Sciatic nerve (tissue), 2 donors: Measurements from ENCODE around the gene SETD4. TPM values are rescaled to one million over a fixed set of nuclear protein-coding genes. Genes with fewer than 3 reads are reported as not detected.
A peak's percentile ranks its signal among the peaks of the same experiment; 100 is the strongest.

ENCODE experiments used
- ATAC-seq: fragments of 200-7000 bp; cut with Tn5 transposase; one replicate; pipeline ENCODE4 v1.9.1; 2020; ENCODE audit warnings: mild to moderate bottlenecking, moderate library complexity
- DNase-seq: peaks from one replicate; pipeline ENCODE4 v3.0.0-alpha.2; 2020; ENCODE audit warnings: low spot score
- intact Hi-C: fragments of 100-400 bp; cut with DNase I; formaldehyde crosslinking; loops from one replicate; pipeline ENCODE4 v1.14.2; 2022
- total RNA-seq: library from RNA; stranded (reverse); fragmentation: NEBNext Ultra II Directional; extraction: Animal tissue kit (Norgen Biotek cat#: 25700); gene quantifications from one replicate; pipeline ENCODE4 v1.2.1, GENCODE V29; 2021
- donor health status: DM: no; HTN: no; CAD: no.
- donor health status: DM: no; HTN: no; CAD: no.

Gene SETD4
- total RNA-seq, 1 donor from 2014 or later, result 21.5 TPM

DNA sequence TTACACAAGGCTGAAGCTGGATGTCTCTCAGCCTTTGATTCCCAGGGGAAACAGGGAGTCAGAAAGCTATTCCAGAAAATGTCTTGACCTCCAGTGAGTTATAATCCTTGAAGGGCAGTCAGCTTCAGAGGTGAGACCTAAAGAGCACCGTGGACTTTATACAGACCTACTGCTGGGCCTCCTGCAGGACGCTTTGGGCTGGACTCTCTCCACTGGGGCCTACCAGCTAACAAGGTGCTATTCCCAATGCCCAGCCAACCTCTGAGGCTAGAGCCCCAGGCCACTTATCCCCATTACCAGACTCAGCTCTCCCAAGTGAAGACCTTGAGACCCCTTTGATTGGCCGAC lies 6.6 kb downstream of the SETD4 start:
- no peak for DNase-seq
- intact Hi-C loops, result no loop called here
- ATAC-seq, result no peak

DNA sequence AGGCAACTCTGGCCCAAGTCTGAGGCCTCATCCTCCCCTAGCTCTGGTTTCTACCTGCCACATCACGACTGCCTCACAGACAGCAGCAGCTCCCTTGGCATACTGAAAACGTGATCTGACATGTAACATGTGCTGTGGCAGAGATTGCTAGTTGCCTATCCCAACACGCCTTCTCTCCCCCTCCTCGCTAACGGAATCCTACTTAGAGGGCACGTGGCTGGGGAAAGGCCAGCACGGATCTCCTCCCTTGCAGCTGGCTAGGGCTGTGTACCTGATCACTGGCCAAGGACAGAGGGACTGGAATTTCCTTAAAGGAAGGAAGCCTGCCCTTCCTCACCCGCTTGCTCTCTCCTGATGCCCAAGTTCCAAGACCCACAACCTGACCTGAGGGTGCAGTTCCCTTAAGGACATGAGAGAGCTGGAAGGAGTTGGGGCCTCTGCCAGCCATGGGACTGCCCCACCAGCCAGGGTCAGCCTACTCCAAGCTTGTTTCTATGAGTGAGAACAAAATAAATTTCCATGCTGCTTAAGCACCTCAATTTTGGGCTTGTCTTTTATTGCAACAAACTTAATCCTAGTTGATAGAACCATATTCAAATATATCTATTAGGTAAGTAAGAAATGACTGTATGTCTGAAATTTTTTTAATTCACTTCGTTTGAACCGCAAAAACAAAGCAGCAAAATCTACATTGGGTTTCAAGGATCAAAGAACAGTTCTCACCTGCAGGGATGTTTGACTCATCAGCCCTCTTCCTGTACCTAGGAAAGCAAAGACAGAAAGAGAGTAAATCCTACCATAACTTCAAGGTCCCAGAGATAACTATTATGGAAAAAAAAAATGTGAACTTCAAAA lies 7.2 kb downstream of the SETD4 start:
- intact Hi-C loops, result no loop called here
- ATAC-seq, result no peak
- no peak for DNase-seq

DNA sequence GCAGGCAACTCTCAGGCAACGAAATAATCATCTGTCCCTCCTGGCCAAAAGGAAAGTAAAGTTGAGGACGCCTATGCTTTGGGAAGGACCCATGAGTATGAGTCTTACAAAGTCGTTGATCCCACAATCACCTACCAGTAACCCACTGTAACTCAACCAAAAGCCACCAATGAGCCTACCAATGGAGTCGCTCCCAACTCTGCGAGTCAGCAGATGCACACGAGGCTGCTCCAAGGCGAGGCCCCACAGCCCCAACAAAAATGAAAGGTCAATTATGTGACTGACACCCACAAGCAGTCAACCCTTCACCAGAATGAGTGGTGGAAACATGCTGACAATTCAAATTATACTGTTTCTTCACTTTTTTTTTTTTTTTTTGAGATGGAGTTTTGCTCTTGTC lies 12.0 kb downstream of the SETD4 start:
- intact Hi-C loops, result no loop called here
- DNase-seq, result no peak

DNA sequence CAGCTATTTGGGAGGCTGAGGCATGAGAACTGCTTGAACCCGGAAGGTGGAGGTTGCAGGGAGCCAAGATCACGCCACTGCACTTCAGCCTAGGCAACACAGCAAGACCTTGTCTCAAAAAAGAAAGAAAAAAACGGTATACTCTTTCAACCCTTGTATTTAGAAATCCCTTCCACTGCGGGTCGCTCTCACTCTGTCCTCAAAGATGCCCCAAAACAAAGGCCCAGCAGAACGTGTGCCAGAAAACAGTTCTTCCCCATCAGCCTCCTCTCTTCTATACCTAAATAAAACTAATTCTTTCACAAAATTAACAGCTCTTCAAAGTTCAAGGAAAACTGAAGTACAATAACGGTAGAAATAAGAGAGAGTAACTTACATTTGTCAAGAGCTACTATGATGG lies 13.2 kb downstream of the SETD4 start:
- ATAC-seq, result no peak
- intact Hi-C loops, result no loop called here
- DNase-seq, result no peak

More for the DNA sequence above, 12.0 kb downstream of the SETD4 start:
- no peak for ATAC-seq

DNA sequence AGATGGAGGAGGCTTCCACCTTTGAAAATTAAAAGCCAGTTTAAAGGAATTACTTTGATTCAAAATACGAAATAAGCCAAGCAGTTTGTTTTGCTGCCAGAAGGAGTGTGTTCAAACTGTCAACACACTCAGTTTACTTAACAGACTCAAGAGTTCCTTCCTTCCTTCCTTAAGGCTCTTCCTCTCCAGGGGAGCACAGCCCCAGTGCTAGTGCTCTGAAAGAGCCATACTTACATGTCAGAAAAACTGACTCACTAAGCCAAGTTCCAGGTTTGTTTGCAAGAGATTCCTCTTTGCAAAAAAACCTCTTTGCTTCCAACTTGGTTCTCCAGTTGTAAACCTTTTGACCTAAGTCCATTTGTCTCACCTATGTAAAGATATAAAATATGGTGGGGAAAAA lies 14.3 kb downstream of the SETD4 start:
- intact Hi-C loops, result no loop called here
- ATAC-seq (no peak), DNase-seq (no peak)

DNA sequence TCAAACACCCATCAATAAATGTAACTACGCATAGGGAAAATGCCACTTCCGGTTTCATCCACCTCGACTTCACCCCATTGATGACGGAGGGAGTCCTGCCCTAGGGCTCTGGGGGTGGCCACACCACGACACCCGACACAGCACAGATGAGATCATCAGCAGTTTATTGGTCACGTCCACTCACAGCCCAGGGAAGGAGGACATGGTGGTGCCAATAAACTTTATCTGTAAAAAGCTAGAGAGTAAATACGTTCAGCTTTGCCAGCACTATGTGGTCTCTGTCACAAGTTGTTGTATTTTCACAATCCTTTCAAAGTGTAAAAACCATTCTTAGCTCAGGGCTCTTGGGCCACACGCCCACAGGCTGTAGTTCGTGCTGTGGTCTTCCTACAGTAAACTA lies 16.3 kb downstream of the SETD4 start:
- intact Hi-C loops, result no loop called here
- DNase-seq (no peak), ATAC-seq (no peak)

DNA sequence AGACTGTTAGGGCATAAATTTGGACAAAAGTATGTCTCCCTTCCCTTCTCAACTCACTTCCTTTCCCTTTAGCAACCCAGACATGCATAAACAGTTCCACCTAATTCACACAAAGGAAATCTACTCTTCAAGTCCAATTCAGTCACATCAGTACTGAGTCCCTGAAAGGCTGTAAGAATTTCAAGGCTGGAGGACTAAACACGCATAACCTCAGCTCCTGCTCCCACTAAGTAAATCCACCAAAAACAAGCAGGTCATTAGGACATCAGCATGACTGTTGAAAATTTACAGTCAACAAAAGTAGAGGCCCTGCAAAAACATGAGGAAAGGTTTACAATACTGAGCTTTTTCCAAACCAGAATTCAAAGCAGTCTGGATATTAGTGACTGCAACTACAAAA lies 18.4 kb downstream of the SETD4 start:
- DNase-seq (no peak), ATAC-seq (no peak)
- intact Hi-C loops, result no loop called here

DNA sequence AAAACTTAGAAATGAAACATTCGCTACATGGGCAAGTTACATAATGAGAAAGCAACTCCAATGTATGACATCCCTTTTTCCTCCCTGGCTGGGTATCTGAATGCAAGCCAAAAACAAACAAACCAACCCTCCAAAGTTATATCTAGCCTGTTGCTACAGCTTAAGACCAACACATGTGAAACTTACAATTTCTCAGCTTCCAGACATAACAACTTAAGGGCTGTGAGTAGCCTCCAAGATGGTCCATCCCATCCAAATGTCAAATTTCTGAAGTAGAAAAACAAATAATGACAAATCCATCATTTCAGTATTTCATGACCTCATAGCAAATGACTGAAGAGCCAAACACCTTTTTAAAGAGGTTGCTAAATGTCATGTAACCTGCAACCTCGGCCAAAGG lies 19.9 kb downstream of the SETD4 start:
- peak; percentile 46 for ATAC-seq
- intact Hi-C loops, result no loop called here
- DNase-seq, result no peak

DNA sequence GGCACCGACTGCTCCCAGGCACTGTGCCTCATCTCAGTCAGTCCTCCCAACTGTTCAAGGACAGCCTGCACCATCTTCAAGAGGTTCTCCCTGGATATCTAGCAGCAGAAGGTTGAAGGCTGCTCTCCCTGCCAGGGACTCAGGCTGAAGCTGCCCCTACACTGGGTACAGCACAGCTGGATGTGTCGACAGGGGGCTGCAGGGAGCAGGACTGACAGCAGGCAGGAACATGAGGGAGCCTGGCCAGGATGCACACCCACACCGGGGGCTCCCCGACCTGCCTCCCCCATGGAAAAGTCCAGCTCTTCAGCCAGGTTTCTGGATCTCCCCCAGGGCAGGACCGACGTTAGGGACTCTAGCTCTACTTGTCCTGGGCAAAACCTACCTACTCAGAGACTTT lies 20.5 kb downstream of the SETD4 start:
- ATAC-seq, result peak; percentile 40
- intact Hi-C loops, result no loop called here
- no peak for DNase-seq

DNA sequence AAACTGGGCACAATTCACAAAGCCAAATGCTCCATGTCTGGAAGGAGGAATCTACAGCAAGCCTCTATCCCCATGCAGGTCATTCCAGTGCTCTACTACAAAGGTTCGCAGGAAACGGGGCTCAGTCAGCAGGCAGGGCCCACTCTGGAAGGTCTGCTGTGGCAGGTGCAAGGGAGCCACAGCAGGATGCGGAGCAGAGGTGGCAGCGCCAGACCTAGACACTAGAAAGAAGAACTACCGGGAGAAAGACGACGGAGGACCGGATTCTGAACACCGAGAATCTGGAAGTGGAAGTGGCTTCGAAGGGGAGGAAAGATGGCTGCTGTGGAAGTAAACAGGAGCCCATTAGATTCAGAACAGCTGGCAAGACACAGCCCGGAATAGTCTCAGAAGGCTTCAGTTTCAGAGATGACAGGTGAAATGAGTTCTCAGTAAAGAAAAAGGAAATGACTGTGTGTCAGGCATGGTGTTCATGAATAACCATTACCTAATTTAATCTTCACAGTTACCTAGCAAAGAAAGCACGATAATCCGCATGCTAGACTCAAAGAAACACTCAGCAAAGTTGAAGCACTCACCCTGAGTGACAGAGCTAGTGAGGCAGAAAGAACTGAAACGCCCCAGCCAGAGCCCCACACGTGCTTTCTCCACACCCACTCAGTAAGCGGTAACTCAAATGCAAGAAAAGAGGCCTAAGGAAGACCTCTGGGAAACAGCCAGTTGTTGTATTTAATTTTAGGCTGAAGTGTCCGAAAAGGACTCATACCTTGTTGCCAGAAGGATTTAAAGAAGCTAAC lies 21.4 kb downstream of the SETD4 start:
- intact Hi-C loops, result no loop called here
- ATAC-seq, result no peak
- no peak for DNase-seq

DNA sequence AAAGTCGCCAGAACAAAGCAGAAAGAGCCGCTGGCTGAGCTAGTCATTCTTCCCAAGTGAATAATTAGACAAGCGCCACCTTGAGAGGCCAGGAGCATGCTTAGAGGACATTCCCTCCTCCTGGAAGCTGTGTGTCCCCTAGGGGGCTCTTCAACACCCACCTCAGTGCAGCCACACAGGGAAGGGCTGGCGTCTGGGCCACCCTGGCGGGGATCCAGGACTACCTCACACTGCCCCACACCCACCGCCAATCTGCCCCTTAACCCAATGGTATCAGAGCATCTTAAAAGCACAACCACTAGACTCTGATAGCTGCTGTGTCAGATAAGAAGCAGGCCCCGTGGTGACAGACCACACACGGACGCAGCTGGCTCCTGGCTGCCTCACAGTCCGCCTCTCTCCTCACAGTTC lies 24.9 kb downstream of the SETD4 start:
- DNase-seq (no peak), ATAC-seq (peak; percentile 9)
- intact Hi-C loops, result no loop called here

DNA sequence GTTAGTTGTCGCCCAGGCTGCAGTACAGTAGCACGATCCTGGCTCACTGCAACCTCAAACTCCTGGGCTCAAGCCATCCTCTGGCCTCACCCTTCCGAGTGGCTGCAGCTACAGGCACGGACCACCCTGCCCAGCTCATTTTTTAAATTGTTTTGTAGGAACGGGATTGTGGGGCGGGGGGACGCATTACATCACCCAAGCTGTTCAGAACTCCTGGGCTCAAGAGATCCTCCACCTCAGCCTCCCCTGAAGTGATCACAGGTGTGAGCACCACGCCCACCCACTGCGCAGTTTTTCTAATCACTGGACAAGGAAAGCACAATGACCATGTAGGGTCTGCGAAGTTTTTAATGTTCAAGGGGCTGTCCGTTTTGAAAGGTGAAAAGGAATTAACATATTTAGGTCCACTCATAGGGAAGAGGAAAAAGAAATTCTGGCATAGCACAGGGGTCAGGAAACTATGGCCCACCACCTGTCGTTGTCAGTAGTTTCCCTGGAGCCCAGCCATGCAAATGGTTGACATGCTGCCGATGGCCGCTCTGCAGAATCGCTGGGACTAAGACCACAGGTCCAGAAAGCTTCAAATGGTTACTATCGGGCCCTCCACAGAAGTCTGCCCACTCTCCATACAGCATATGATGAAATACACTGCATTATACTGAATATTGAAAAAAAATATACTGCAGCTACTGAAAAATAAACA lies 26.0 kb downstream of the SETD4 start:
- ATAC-seq, result no peak
- DNase-seq, result no peak
- intact Hi-C loops, result no loop called here

DNA sequence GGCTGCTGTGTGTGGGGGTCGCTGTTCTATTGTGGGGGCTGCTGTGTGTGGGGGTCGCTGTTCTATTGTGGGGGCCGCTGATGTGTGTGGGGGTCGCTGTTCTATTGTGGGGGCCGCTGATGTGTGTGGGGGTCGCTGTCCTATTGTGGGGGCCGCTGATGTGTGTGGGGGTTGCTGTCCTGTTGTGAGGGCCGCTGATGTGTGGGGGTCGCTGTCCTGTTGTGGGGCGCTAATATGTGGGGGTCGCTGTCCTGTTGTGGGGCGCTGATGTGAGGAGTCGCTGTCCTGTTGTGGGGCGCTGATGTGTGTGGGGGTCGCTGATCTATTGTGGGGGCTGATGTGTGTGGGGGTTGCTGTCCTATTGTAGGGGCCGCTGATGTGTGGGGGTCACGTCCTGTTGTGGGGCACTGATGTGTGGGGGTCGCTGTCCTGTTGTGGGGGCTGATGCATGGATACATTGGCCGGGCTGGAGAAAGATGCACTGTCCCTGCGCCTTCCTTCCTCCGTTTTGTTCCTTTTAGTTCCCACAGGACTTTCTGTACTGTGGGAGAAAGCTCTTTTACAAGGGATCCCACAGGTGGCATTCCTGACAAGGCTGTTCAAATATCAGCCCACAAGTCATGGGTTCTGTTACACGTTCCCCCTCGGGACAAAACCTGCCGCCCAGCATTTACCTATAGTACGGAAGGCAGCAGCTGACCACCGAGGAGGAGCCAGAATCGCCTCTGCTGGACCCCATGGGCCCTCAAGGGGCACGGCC lies 27.5 kb downstream of the SETD4 start:
- intact Hi-C loops, result no loop called here
- ATAC-seq, result no peak
- DNase-seq, result no peak

DNA sequence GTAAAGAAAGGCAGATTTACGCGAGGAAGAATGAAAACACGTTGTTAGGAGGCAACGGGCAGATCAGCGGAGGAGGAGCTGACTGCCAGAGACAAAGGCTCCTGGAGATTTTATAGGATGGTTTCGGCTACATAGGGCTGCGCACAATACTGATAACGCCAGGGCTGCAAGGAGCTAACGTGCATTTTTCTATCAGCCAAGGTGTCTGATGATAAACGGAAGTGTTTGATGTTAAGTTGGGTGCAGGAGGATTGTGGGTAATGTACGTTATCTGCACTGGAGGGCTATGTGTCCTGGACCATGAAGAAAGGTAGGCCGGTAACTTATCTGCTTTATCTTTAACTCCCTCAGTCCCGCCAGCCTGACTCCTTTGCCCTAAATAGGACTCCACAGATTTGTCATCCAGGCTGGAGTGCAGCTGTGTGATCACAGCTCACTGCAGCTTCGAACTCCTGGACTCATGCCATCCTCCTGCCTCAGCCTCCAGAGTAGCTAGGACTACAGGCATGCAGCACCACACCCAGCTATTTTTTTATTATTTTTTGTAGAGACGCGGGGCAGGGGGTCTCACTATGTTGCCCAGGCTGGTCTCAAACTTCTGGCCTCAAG lies 29.6 kb downstream of the SETD4 start:
- intact Hi-C loops, result no loop called here
- DNase-seq (no peak), ATAC-seq (no peak)

DNA sequence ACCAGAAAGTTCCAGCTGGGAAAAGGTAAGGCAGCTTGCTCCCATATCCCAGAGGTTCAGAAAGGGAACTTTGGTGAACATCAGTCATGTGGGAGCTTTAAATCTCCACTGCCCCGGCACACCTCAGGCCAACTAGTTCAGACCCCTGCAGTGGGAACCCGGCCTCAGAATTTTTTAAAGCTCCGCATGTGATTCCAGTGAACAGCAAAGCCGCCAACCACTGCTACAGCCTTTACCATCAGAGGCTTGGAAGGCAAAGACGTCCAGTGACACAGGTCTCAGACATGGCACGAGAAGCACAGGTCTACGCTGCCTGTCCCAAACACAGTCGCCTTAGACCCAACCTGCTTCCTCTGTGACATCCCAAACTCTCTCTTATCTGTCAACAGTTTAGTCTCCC lies 31.0 kb downstream of the SETD4 start:
- DNase-seq (no peak), ATAC-seq (no peak)
- intact Hi-C loops, result no loop called here

DNA sequence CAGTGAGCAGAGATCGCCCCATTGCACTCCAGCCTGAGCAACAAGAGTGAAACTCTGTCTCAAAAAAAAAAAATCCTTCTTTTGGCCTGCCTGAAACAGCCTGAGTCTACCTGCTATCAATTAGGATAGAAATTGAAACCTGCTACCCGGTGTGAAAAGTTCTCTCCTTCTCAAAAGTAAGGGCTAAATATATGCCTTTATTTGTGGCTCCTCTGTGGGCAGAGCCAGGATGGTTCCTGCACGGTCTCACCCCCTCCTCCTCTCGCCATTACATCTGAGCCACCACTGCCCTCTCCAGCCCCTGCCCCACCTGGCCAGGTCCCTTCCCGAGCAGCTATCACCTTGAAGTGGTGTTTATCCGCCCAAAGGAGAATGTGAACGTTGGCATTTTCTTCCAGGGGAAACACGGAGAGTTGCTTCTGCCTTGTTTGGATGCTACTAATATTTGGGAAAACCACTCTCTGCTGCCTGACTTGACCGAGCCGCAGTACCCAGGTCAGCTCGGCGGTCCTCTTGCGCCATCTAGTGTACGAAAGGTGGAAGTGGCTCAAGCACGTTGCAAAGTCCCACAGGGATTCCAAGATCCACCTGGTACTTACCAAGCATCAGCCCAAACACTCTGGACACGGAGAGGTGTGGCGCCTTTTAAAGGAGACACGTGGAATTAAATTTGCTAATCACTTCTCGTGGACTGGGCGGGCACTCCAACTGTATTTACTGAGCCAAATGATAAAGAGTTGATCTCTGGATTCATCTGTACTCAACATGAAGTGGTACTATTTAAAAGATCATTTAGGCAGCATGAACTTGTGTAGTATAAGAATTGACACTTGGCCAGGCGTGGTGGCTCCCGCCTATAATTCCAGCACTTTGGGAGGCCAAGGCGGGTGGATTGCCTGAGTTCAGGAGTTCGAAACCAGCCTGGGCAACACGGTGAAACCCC lies 31.9 kb downstream of the SETD4 start:
- DNase-seq (peak; percentile 86), ATAC-seq (peak; percentile 96)
- intact Hi-C loops, result no loop called here

DNA sequence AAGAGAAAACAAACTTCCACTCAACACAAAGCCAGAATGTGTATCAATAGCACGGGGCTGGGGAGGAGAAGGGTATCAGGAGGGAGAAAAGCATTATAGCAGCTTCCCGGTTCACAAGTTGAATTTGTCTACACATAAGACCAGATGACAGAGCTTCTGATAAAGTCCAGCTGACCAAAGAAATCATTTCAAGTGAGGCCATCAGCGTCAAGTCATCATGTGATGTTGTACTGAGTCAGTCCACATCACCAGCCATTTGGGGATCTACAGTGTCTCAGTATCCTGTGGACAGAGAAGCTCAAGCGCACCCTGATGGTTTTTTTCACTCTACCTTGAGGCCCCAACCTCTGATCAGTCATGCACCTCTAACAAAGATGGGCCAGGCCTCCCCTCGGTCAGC lies 33.0 kb downstream of the SETD4 start:
- DNase-seq (no peak), ATAC-seq (no peak)
- intact Hi-C loops, result no loop called here

DNA sequence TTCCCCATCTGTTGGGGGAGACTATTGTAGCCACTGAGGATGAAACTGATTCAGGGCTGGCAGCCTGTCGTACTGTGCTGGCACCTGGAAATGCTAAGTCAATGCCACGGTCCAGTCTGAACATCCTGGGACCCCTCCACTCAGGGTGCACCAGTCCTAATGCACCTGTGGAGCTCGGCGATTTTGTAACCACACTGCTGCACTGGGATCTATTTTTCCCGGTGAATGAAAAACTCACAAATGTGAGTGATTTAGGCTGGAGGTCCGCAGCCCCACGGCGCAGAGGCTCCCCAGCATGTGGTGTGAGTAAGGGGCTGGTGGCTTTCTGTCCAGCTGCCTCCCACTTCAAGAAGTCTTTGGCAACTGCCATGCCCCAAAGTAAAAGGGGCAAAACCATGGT lies 35.5 kb downstream of the SETD4 start:
- no peak for DNase-seq
- intact Hi-C loops, result no loop called here
- no peak for ATAC-seq
